HEK293T (cell line): ENCODE measurements around the gene CBFA2T3.

ENCODE experiments used
- FOXA1 ChIP-seq: fragments of 450-650 bp; IDR thresholded peaks from 2 replicates; pipeline ENCODE4 v1.6.1; 2016; ENCODE audit warnings: mild to moderate bottlenecking
- FOXK2 ChIP-seq: fragments of 450-650 bp; IDR thresholded peaks from 2 replicates; pipeline ENCODE4 v1.6.1; 2016; ENCODE audit warnings: mild to moderate bottlenecking
- HDGF ChIP-seq: fragments of 450-650 bp; IDR thresholded peaks from 2 replicates; pipeline ENCODE4 v1.6.1; 2017; ENCODE audit warnings: antibody characterized with exemption, borderline replicate concordance
- TARDBP ChIP-seq: fragments of 450-650 bp; IDR thresholded peaks from 2 replicates; pipeline ENCODE4 v1.6.1; 2016

- no peak for TF ChIP-seq TARDBP
- TF ChIP-seq FOXK2, result no peak
- no peak for TF ChIP-seq FOXA1
- TF ChIP-seq HDGF, result no peak
Measured at GRCh38 chr16:88881007-88881615, 95.9 kb downstream of the CBFA2T3 start.
